Measurements from ENCODE around the gene DIMT1.

DNA sequence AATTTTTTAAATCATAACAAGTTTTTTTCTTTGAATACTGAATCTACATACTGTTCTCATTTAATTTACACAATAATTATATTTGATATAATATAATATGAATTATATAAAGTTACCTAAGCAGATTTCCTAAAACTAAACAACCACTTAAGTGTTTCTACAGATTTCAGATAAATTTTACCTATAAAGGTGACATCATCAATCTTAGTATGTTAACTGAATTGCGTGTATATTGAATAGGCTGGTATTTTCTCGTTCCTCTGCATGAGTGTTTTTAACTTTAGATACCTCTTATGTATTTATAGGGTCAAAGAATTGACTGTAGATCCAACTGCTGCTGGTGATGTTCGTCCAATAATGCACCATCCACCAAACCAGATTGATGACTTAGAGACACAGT lies 30.3 kb downstream of the DIMT1 start:
- no peak for TF ChIP-seq ZNF274 (IDR thresholded peaks at IDR 0.05; ENCODE audit: low read depth, low read length)
- no peak for TF ChIP-seq YY1 (IDR thresholded peaks at IDR 0.05; ENCODE audit: insufficient read depth, insufficient read length)
